Inferior parietal cortex (tissue), 1 donor: Measurements from ENCODE around the gene KCNJ18.
"Not testable (repeated sequence)": the region's sequence is repeated elsewhere in the genome, so short reads cannot be mapped to it uniquely, and the experiment has no call there.

Experiments
- DNase-seq: peaks from one replicate; pipeline ENCODE4 v3.0.0-alpha.2; 2016; ENCODE audit errors: extremely low spot score

Gene KCNJ18

DNA sequence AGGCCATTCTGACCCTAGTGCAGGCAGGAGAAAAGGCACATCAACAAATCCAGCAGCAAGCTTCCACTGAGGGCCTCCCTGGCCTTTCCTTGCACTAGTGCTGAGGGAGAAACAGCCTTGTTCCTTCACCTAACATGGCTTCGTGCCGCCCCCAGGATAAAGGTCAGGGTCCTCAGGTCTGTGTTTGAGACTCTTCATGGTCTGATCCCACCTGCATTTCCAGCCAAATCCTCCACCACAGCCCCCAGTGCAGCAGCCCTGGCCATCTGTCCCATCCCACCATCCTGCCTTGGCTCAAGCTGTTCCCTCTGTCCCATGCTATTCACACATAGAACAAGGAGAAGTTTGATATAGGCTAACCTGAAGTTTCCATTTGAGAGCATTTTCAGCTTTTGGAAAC, 20.9 kb upstream of the KCNJ18 start:
- DNase-seq: not testable (repeated sequence)

DNA sequence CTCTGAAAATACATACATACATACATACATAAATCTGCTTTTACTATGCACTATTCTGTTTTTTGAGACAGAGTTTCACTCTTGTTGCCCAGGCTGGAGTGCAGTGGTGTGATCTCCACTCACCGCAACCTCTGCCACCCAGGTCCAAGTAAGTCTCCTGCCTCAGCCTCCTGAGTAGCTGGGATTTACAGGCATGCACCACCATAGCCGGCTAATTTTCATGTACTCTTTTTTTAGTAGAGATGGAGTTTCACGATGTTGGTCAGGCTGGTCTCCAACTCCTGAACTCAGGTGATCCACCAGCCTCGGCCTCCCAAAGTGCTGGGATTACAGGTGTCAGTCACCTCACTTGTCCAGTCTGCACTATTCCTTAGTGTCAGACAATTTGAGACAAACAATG, 20.5 kb upstream of the KCNJ18 start:
- DNase-seq: not testable (repeated sequence)

DNA sequence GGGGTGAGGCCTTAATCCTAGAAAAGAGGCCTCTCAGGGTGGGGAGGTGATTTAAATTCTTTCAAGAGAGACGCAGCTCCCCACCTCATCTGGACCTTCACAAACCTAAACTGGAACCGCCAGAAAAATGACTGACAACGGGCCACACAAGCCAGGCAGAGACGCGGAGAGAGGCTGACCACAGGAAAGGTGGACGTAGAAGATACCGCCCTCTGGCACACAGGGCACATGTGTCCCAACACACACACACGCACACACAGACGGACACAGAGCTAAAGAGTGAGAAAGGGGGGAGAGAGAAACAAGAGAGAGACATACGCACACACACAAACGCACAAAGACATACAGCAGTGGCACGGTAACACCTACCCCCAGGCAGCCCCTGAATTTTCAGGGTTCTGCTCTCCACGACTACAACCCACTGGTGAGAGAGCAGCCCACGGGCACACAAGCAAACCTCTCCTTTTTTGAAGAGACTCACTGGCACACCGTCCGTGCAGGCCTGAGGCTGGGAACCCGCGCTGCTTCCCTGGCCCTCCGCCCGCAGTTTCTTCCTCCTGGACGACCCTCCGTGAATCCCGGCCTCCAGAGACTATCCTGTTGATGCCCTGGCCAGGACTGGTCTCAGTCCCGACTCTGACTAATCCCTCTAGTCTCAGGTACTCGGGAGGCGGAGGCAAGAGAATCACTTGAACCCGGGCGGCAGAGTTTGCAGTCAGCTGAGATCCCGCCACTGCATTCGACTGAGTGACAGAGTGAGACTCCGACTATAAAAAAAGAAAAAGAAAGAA, 18.7 kb upstream of the KCNJ18 start:
- not testable (repeated sequence) for DNase-seq

DNA sequence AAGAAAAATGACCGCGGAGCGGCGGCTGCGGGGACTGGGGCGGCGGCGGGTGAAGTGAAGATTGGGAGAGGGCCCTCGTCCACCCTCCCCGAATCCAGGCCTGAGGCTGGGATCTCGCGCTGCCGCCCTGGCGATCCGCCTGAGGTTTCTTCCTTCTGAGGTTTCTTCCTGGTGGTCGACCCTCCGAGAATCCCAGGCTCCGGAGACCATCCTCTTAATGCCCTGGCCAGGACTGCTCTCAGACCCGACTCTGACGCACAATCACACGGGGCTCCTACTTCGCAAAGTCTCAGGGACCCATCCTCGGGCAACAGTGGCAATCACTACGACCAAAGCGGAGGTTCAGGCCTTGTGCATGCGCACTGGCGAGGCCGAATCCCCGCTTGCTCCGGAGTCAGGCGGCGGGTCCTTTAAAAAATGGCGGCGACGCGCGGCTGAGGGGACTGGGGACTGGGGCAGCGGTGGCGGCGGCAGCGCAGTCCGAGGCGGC, 18.0 kb upstream of the KCNJ18 start:
- DNase-seq: no peak

DNA sequence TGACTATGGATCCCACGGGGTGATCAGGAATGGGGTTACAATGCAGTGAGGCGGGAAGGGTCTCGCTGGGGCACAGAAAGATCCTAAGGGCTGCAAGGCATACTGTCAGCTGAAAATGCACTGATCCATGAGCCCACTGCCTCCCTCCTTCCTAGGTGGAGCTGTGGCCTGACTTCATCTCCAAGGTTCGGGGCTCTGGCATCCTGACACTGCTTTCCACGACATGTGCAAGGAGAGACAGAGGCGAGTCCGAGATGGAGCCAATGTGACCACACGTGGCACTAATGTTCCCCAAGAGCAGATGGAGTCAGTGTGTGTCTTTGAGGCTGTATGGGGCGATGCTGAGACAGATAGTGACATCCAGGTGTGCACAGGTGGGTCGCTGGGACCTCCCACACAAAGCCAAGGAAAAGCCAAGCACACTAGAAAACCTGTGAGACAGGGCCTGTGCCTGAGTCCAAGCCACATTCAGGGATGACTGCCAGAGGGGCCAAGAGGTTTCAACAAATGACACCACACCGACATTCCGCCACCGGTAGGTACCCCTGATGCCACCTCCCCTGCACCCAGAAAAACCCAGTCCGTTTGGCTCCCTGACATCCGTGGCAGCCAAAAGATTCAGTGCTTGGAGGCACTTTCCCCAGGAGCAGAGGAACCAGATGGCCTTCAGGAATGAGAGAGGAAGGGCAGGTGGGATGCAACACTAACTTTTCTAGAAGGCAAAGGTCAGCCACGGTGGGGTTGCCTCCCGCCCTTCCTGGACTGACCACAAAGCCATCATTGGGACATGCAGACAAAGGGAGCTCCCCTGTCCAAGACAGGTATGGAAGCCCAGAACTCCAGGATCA, 17.2 kb upstream of the KCNJ18 start:
- not testable (repeated sequence) for DNase-seq

DNA sequence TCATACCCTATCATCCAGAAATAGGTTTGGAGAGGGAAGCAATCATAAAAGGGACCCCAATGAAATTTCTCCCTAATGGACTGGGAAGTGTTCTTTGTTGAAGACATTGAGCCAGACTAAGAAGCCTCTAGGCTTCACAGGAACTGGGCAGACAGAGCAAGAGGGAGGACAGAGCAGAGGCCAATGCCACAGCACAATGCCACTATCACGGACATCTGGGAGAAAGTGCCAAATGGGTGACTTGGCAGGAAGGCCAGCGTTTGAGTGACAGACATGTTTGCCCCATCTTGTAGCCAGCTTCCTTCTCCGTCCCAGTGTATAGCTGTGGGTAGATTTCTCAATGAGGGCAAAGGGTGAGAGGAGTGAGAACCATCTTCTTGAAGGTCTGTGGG, 16.6 kb upstream of the KCNJ18 start:
- DNase-seq: not testable (repeated sequence)

DNA sequence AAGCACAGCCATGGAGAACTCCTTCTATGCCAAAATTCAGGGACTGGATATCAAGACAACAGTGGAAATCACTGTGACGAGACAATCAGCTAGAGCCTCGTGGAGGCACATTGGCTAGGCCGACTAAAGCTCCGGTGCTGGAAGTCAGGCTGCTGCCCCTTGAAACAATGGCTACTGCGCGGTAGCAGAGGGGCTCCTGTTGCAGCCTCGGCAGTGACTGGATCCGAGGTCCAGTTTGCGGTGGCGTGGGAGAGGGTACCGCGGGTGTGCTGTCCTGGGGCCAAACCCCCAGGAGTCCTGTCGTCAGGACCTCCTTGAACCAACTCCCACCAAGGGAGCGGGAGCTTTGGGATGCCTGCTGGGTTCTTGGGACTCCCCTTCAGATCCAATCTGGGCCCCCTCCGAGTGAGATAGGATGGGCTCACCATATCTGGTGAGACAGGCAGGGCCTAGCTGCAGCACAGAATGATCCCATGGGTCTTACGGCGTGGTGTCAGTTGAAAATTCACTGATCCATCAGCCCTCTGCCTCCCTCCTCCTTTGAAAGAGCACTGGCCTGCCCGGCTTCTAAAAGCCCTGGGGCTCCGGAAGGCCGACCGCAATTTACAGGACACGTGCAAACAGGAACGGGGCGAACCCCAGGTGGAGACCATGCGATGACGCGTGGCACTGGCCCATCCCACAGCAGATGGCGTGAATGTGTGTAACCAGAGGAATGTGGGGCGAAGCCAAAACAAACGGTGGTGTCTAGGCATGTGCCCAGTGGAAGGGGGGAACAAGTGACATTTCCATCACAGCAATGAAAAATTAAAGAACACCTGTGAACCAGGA, 15.8 kb upstream of the KCNJ18 start:
- DNase-seq: no peak

DNA sequence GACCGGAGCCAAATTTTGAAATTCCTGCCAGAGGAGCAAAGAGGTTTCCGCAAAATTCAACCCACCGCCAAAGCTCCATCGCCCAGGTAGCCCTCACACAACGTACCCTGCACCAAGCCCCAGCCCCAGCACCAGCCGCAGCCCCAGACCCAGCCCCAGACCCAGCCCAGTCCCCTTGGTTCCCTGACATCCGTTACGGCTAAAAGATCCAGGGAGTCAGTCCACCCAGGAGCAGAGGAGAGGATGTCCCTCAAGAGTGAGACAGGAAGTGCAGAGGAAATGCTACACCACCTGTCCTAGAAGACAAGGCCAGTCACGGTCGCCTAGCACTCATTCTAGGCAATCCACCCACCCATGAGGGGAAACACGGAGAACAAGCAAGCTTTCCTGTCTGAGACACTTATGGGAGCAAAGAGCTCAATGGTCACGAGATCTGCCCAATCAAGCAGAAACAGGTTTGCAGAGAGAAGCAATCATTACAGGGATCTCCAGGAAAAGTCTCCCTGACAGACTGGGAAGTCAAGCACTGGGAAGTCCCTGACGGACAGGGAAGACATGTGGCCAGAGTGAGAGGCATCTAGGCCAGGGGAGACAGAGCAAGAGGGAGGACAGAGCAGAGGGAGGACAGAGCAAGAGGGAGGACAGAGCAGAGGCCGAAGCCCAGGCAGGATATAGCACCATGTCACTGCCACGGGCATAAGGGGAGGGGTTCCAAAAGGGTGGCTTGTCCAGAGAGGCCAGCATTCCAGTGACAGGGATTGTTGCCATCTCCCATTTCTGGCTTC, 15.0 kb upstream of the KCNJ18 start:
- DNase-seq: no peak

DNA sequence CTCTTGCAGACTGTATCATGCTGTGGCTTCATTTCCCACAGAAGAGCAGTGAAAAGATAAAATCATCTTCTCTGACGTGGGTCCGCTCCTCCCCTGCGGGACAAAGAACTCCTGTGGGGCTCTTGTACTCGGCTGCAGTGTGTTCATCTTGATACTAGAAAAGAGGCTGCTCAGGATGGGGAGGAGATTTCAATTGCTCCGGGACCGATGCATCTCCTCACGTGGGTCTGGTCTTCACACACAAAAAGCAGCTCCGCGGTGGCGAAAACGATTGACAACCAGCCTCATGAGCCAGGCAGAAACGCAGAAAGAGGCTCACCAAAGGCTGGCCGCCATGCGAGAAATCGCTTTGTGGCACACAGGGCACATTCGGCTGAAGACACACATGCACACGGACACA, 14.4 kb upstream of the KCNJ18 start:
- no peak for DNase-seq

DNA sequence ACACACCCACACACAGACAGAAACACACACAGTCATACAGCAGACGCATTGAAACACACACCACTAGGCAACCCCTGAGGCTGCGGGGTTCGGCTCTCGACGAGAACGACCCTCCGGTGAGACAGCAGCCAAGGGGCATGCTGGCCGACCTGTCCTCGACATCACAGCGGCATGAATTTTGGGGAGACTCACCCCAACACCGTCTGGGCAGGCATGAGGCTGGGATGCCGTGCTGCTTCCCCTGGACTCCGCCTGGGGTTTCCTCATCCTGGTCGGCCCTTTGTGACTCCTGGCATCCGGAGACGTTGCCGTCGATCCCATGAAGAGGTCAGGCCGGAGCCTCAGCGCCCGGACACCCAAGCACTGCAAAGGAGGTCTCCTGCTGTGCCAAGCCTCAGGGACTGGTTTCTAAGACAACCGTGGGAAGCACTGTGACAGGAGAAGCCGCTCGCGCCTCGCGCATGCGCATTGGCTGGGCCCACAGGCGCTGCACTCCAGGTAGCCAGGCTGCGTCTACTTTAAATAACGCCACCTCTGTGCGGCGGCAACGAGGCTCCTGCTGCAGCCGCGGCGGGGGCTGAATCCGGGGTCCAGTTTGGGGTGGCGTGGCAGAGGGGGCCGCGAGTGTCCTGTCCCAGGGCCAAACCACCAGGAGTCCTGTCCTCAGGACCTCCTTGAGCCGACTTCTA, 13.8 kb upstream of the KCNJ18 start:
- DNase-seq: no peak

DNA sequence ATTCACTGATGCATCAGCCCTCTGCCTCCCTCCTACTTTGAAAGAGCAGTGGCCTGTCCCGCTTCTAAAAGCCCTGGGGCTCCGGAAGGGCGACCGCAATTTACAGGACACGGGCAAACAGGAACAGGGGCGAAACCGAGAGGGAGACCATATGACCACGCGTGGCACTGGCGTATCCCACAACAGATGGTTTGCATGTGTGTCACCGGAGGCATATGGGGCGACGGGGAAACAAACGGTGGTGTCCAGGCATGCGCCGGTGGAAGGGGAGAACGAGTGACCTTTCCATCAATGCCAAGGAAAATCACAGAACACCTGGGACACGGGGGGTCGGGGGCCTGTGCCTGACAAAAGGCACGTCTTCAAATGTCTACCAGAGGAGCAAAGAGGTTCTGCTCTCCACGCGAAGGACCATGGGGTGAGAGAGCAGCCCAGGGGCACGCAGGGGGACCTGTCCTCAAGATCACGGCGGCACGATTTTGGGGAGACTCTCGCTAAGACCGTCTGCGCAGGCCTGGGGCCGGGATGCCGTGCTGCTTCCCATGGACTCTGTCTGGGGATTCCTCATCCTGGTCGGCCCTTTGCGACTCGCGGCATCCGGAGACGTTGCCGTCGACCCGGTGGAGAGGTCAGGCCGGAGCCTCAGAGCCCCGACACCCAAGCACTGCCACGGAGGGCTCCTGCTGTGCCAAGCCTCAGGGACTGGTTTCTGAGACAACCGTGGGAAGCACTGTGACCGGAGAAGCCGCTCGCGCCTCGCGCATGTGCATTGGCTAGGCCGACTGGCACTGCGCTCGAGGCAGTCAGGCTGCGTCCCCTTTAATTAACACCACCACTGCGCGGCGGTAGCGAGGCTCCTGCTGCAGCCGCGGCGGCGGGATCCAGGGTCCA, 12.8 kb upstream of the KCNJ18 start:
- no peak for DNase-seq

DNA sequence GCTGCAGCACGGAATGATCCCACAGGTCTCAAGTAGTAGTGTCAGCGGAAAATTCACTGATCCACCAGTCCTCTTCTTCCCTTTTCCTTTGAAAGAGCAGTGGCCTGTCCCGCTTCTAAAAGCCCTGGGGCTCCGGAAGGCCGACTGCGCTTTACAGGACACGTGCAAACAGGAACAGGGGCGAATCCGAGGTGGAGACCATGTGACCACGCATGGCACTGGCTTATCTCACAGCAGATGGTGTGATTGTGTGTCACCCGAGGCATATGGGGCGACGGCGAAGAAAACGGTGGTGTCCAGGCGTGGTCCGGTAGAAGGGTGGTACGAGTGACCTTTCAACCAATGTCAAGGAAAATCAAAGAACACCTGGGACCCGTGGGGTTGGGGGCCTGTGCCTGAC, 12.0 kb upstream of the KCNJ18 start:
- DNase-seq: no peak

DNA sequence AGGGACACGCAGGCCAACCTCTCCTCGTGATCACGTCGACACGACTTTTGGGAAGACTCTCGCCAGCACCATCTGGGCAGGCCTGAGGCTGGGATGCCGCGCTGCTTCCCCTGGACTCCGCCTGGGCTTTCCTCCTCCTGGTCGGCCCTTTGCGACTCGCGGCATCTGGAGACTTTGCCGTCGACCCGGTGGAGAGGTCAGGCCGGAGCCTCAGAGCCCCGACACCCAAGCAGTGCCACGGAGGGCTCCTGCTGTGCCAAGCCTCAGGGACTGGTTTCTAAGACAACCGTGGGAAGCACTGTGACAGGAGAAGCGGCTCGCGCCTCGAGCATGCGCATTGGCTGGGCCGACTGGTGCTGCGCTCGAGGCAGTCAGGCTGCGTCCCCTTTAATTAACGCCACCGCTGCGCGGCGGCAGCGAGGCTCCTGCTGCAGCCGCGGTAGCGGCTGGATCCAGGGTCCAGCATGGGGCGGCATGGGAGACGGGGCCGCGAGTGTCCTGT, 11.4 kb upstream of the KCNJ18 start:
- DNase-seq: not testable (repeated sequence)

DNA sequence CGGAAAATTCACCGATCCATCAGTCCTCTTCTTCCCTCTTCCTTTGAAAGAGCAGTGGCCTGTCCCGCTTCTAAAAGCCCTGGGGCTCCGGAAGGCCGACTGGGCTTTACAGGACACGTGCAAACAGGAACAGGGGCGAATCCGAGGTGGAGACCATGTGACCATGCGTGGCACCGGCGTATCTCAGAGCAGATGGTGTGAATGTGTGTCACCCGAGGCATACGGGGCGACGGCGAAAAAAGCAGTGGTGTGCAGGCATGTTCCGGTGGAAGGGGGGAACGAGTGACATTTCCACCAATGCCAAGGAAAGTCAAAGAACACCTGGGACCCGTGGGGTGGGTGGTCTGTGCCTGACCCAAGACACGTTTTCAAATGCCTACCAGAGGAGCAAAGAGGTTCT, 10.7 kb upstream of the KCNJ18 start:
- not testable (repeated sequence) for DNase-seq

DNA sequence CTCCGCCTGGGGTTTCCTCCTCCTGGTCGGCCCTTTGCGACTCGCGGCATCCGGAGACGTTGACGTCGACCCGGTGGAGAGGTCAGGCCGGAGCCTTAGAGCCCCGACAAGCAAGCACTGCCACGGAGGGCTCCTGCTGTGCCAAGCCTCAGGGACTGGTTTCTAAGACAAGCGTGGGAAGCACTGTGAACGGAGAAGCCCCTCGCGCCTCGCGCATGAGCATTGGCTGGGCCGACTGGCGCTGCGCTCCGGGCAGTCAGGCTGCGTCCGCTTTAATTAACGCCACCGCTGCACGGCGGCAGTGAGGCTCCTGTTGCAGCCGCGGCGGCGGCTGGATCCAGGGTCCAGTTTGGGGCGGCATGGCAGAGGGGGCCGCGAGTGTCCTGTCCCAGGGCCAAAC, 10.2 kb upstream of the KCNJ18 start:
- not testable (repeated sequence) for DNase-seq

DNA sequence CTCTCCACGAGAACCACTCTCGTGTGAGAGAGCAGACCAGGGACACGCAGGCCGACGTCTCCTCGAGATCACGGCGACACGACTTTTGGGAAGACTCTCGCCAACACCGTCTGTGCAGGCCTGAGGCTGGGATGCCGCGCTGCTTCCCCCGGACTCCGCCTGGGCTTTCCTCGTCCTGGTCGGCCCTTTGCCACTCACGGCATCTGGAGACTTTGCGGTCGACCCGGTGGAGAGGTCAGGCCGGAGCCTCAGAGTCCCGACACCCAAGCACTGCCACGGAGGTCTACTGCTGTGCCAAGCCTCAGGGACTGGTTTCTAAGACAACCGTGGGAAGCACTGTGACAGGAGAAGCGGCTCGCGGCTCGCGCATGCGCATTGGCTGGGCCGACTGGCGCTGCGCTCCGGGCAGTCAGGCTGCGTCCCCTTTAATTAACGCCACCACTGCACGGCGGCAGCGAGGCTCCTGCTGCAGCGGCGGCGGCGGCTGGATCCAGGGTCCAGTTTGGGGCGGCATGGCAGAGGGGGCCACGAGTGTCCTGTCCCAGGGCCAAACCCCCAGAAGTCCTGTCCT, 9.1 kb upstream of the KCNJ18 start:
- not testable (repeated sequence) for DNase-seq

DNA sequence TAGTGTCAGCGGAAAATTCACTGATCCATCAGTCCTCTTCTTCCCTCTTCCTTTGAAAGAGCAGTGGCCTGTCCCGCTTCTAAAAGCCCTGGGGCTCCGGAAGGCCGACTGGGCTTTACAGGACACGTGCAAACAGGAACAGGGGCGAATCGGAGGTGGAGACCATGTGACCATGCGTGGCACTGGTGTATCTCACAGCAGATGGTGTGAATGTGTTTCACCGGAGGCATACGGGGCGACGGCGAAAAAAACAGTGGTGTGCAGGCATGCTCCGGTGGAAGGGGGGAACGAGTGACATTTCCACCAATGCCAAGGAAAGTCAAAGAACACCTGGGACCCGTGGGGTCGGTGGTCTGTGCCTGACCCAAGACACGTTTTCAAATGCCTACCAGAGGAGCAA, 8.4 kb upstream of the KCNJ18 start:
- not testable (repeated sequence) for DNase-seq

DNA sequence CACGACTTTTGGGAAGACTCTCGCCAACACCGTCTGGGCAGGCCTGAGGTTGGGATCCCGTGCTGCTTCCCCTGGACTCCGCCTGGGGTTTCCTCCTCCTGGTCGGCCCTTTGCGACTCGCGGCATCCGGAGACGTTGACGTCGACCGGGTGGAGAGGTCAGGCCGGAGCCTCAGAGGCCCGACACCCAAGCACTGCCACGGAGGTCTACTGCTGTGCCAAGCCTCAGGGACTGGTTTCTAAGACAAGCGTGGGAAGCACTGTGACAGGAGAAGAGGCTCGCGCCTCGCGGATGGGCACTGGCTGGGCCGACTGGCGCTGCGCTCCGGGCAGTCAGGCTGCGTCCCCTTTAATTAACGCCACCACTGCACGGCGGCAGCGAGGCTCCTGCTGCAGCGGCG, 7.9 kb upstream of the KCNJ18 start:
- not testable (repeated sequence) for DNase-seq
